ENCODE results near the gene JAM3.

GRCh38 chr11:134181707-134182106 lies 112.8 kb downstream of the JAM3 start:
- TF ChIP-seq CTCF (IDR thresholded peaks at IDR 0.05) = no peak
- no peak for TF ChIP-seq EZH2 (IDR thresholded peaks at IDR 0.05; ENCODE audit: borderline replicate concordance, insufficient read depth, low read depth, low read length, poor library complexity, severe bottlenecking)

Data from B cell (primary cell).